ENCODE results near the gene PROX2.

The PROX2 gene

DNA sequence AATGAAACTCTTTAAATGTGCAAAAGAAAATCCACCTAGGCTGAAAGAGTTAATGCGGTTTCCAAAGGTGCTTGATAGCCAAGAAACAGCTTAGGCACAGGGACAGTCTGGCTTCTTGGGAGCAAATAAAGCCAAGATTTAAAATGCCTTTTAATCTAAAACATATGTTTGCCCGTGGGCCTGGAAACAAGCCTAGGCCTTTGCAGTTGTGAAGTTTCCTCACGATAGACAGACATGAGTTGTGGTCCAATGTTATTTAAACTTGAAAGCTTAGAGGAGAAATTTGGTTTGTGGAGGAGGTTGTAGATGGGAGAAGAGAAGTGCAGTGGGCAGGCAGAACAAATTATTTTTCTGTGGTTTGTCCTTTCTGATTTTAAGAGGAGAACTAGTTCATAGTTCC is 29.8 kb downstream of the PROX2 start:
- no peak for DNase-seq (ENCODE audit: low read depth)

DNA sequence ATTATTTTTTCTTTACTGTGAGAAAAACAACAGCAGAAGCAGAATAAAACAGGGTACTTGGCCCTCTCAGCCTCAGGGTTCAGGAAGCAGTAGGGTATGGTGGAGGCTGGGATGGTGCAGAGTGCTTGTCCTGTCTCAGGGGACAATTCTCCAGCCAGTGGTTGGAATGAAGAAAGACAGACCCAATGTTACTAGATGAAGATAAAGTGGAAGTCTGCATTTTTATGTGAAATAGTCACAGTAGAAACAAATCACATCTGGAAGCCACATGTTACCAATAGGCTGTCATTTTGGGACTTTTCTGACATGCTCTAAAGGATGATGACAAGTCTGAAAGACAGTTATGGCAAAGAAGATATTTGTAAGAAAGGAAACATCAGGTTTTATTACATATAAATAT is 32.3 kb downstream of the PROX2 start:
- DNase-seq (ENCODE audit: low read depth): no peak

DNA sequence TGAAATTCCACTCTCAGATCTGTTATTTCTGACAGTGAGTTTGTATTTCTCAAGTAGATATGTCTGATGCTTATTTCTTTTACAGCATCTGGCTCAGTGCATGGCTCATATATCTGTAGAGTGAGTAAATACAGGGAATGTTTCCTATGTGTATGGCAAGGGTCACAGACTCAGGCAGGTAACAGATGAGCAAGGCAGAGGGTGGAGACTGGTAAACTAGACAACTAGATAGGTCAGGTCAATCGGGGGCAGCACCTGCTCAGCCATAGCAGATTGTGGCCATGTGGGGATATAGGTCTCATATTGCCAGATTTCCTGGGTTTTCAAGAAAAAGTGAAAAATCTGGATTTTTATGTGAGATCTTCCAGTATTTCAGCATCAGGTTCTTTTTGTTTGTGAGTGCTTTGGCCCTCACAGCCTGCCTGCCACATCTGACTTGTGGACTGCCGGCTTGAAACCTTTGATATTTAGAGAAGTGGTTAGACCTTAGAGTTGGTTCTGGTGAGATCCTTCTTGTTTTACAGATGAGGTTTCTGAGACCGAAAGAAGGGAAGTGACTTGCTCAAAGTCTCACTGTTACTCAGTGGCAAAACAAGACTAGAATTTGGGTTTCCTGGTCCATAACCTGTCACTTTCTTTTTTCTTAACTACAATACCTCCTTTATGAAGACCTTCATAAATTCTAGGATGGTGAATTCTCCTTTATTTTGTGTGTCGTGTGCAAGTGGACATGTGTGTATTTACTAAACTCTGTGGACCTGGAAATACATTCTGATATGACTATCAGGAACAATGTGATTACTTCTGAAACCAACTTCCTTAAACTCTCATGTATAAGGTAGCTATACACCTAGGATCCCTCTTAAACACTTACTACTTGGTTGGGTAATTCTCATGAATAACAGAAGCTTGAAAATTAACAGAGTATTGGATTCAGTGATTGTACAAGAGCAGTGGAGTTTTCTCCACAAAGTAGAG is 34.4 kb downstream of the PROX2 start:
- no peak for DNase-seq (ENCODE audit: low read depth)

DNA sequence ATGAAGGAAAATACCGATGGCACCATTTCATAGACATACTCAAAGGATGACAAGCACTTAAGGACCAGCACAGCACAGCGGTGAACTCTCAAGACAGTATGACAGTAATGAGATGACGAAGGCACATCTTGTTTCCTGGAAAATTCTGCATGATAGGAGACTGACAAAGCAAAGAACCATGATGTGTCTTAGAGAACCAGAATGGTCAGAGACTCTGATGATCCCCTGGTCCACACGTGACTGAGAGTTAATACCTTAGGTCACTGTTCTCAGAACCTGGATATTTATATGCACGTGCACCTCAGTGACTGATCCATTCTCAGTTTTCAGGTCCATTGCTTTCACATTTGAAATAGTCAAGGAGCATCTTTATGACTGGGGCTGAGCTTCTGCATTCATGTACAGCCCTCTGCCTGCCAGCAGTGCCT is 35.3 kb downstream of the PROX2 start:
- DNase-seq (ENCODE audit: low read depth): no peak

DNA sequence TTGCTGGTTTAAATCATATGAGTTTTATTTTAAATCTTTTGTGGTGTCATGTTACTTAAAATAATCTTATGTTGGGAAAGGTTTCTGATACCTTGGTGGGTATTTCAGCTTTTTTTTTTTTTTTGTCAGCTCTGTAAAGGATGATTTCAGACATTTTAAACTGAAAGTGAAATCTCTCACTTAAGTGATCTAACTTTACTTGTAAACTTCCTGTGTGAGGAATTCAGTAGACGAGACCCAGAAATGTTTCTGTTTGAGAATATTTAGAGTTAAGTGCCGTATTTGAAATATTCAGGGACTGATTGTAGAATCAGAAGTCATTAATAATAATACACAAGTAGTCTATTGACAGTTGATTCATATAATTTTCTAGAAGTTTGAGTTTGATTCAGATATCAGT is 37.8 kb downstream of the PROX2 start:
- no peak for DNase-seq (ENCODE audit: low read depth)

DNA sequence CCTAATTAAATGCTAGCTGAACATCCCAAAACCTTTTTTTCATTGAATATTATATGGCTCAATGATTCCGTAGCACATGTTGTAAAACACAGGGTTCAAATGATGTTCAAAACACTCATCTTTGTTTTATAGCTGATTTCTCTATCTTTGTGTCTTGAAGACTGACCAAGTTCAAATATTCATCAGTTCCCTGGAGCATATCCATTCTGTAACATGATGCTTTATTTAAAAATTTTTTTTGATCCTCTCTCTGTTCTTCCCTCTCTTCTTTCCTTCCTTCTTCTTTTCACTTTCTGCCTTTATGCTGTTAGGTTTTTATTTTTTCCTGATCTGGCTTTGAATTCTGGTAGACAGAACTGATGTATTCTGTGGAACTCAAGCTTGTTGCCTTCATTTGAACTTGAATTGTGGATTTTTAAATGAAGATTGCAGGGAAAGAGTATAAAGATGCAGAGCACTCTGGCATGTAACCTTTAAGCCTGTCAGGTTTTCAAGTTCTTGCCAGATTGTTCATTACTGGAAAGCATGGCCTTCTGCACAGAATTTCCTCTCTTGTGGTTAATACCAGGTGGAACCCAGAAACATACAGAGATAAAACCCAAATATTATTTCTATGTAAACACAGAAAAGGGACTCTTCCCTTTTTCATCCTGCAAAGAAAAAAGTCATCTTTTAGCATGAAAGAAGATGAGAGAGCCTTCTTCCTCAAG is 39.5 kb downstream of the PROX2 start:
- no peak for DNase-seq (ENCODE audit: low read depth)

DNA sequence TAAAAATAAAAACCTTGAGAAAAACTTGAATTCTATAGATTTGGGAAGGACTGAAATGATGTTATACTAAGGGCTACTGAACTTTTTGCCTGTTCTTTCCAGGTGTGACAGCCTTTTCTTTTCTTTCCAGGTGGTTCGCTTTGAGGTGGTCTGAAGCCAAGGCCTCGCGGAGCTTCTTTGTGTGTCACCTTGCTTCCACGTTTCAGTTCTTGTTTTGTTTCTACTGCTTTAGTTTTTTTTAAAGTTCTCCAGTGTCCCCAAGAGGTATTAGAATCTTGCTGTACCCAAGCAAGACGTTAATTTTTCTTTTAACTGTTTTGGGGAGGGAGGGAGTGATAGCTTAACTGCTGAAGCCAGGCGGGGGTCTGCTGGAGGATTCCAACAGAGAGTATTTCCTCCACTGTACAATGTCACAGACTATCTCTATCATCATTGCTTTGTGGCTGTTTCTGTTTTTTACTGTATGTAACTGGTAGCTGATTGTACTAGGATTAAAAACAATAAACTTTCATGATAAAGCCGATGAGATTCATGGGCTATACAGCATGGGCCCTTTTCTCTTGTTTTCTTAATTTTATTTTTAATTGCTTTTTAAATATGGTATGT is 40.2 kb downstream of the PROX2 start:
- DNase-seq (ENCODE audit: low read depth): no peak

DNA sequence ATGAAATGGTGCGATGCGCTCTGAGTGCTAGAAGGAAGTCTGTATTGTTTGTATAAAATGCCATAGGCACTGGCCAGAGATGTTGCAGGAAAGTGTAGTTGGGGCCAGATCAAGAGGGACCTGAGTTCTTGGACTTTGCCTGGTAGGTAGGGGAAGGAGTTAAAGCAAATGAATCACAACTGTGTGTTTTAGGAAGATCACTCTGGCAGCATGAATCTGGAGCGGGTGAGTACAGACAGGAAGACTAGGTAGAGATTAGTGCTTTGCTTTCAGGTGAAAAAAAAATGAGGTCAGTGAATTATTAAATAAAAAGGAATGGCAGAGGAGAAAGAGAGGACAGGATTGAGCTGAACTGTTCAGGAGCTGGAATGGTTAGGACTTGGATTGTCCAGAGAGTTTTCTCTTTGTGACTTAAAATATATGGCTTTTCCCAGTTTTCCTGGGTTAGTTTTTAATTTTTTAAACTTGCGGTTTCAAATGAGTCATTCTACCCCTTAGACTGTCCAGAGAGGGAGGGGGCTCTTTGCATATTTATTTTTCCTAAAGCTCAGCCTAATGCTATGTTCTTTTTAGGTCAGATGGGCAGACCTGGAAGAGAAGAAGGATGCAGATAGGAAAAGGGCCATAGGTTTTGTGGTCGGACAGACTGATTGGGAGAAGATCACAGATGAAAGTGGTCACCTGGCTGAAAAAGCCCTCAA is 41.1 kb downstream of the PROX2 start:
- DNase-seq (ENCODE audit: low read depth): no peak

DNA sequence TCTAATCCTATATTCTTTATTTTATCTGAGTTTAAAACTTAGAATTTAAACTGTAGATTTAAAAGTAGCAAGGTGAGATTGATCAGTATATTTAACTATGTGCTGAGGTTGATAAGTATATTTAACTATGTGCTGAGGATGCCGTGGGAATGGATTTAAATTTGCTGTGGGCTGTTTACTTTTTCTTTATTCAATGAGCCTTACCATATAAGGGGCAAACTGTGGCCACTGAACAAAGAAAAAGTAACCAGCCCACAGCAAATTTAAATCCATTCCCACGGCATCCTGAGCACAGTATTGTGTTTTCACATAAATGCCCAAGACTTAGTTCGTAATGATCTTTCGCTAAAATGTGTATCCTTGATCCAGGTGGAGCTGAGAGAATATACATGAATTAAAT is 43.1 kb downstream of the PROX2 start:
- DNase-seq (ENCODE audit: low read depth): no peak

DNA sequence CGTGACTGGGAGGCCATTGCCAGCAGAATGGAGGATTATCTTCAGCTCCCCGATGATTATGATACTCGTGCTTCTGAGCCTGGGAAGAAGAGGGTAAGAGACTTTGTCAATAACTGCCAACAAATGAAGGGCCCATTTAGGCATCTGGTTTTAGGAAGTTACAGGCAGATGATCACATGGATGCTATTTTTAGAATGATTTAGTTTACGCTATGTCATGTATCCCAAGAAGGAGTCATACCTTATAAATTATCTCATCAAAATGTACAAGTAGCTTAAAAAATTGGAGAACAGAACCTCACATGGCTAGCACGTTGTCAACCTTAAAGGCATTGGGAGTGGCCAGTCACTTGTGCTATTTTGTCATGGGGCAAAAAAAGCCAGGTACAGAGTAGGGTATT is 46.7 kb downstream of the PROX2 start:
- DNase-seq (ENCODE audit: low read depth): no peak

DNA sequence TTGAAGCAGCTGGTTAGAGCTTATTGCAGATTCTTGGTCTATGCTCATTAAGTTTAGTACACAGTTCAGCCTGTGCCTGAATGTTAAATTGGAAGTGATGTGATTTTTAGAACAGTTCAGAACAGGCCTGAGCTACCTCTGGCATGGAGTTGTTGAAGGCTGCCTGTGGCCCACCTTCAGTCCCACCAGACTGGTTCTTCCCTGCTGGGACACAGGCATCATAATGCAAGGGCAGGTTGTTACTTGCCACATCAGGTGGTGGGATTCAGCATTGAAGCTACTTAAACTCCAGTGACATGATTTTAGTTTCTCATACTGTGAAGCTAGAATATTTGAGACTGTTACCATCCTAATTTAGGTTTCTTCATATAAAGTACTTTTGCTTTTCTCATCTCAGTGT is 49.4 kb downstream of the PROX2 start:
- no peak for DNase-seq (ENCODE audit: low read depth)
